ENCODE data around the gene TUFM. TPM values are rescaled to one million over a fixed set of nuclear protein-coding genes. Genes with fewer than 3 reads are reported as not detected.
A peak's percentile ranks its signal among the peaks of the same experiment; 100 is the strongest.

Gene TUFM
- total and polyA plus RNA-seq, 8 donors: 71.9 to 181 (median 96.2) TPM

GRCh38 chr16:28865001-28865688, 19.0 kb upstream of the TUFM start:
- no peaks in the 10 kb centered on the region for H3K27me3 ChIP-seq
- peaks cover 0 to 21% (median 19%) of the 10 kb centered on the region in 3 donors for H3K36me3 ChIP-seq
- H3K27ac ChIP-seq: no peak overlapping the region
- intact Hi-C loops (cut with DNase I): loop anchor here in 2 of 3 donors (5.0 to 10.0 kb wide), 2 partner anchors 50 to 77 kb away; no protein-coding TSS in a partner anchor
- no peak overlapping the region for H3K4me3 ChIP-seq
- TF ChIP-seq CTCF (IDR thresholded peaks at IDR 0.05): no peak
- FAIRE-seq (no peak), ATAC-seq (no peak), DNase-seq (no peak)
- WGBS, 2 donors: 83 to 86% methylated on average over 12 of the region's 12 CpGs
- peaks cover 0 to 10% (median 5%) of the 10 kb centered on the region in 3 donors for H3K4me1 ChIP-seq
- no peaks in the 10 kb centered on the region for H3K9me3 ChIP-seq

- no peak for FAIRE-seq
- intact Hi-C loops (cut with DNase I): loop anchor here in 1 of 3 donors (10.0 kb wide), 1 partner anchor 51 kb away; no protein-coding TSS in a partner anchor
- peak; percentile 3 to 10 (median 5) for ATAC-seq
- peaks cover 0 to 13% (median 11%) of the 10 kb centered on the region in 3 donors for H3K36me3 ChIP-seq
- 0 to 2% methylated on average over 36 to 42 of the region's 42 CpGs for WGBS, 2 donors
- DNase-seq: peak in 1 of 6 donors; percentile 43
- H3K4me1 ChIP-seq: peaks cover 0 to 10% (median 5%) of the 10 kb centered on the region in 3 donors
- no peaks in the 10 kb centered on the region for H3K27me3 ChIP-seq
- H3K27ac ChIP-seq: peak overlapping the region; percentile 51 to 90 (median 72)
- peak overlapping the region; percentile 49 to 68 (median 62) for H3K4me3 ChIP-seq
- no peak for TF ChIP-seq CTCF (IDR thresholded peaks at IDR 0.05)
- no peaks in the 10 kb centered on the region for H3K9me3 ChIP-seq
Measured at GRCh38 chr16:28863929-28864793, 18.0 kb upstream of the TUFM start.

- WGBS, 2 donors: 77 to 86% methylated on average over 4 of the region's 4 CpGs
- intact Hi-C loops (cut with DNase I): no loop called here
- Histone ChIP-seq H3K9me3 (no peaks in the 10 kb centered on the region), H3K4me3 (no peak overlapping the region), H3K36me3 (no peaks in the 10 kb centered on the region), H3K27me3 (no peaks in the 10 kb centered on the region), H3K27ac (no peak overlapping the region), H3K4me1 (peaks cover 0 to 5% (median 5%) of the 10 kb centered on the region in 3 donors)
- DNase-seq (no peak), FAIRE-seq (no peak), ATAC-seq (no peak)
- TF ChIP-seq CTCF (IDR thresholded peaks at IDR 0.05): no peak
Measured at GRCh38 chr16:28859326-28859725, 13.2 kb upstream of the TUFM start.

- intact Hi-C loops (cut with DNase I): no loop called here
- DNase-seq (no peak), ATAC-seq (no peak), FAIRE-seq (no peak)
- no peaks in the 10 kb centered on the region for H3K9me3 ChIP-seq
- no peaks in the 10 kb centered on the region for H3K27me3 ChIP-seq
- 93 to 95% methylated on average over 8 of the region's 8 CpGs for WGBS, 2 donors
- H3K36me3 ChIP-seq: no peaks in the 10 kb centered on the region
- no peak overlapping the region for H3K4me3 ChIP-seq
- TF ChIP-seq CTCF (IDR thresholded peaks at IDR 0.05): no peak
- peaks cover 0 to 5% (median 4%) of the 10 kb centered on the region in 3 donors for H3K4me1 ChIP-seq
- no peak overlapping the region for H3K27ac ChIP-seq
Measured at GRCh38 chr16:28858421-28858820, 12.3 kb upstream of the TUFM start.
